Measurements from ENCODE around the gene ALDH1A2. TPM values are rescaled to one million over a fixed set of nuclear protein-coding genes. Genes with fewer than 3 reads are reported as not detected.

Gene ALDH1A2
- total and polyA plus RNA-seq, 8 donors = 1.6 to 6.6 (median 3.4) TPM

GRCh38 chr15:57951328-57951932, 114.1 kb downstream of the ALDH1A2 start:
- DNase-seq = no peak
- TF ChIP-seq, protein P1, sequence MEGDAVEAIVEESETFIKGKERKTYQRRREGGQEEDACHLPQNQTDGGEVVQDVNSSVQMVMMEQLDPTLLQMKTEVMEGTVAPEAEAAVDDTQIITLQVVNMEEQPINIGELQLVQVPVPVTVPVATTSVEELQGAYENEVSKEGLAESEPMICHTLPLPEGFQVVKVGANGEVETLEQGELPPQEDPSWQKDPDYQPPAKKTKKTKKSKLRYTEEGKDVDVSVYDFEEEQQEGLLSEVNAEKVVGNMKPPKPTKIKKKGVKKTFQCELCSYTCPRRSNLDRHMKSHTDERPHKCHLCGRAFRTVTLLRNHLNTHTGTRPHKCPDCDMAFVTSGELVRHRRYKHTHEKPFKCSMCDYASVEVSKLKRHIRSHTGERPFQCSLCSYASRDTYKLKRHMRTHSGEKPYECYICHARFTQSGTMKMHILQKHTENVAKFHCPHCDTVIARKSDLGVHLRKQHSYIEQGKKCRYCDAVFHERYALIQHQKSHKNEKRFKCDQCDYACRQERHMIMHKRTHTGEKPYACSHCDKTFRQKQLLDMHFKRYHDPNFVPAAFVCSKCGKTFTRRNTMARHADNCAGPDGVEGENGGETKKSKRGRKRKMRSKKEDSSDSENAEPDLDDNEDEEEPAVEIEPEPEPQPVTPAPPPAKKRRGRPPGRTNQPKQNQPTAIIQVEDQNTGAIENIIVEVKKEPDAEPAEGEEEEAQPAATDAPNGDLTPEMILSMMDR (IDR thresholded peaks at IDR 0.05) = no peak
- ATAC-seq = no peak
- no peaks in the 10 kb centered on the region for H3K9me3 ChIP-seq
- 79 to 90% methylated on average over 7 of the region's 7 CpGs for WGBS, 2 donors
- no peak overlapping the region for H3K27ac ChIP-seq
- H3K27me3 ChIP-seq = no peaks in the 10 kb centered on the region
- FAIRE-seq = no peak
- intact Hi-C loops (cut with DNase I) = no loop called here
- no peaks in the 10 kb centered on the region for H3K36me3 ChIP-seq
- H3K4me3 ChIP-seq = no peak overlapping the region
- no peaks in the 10 kb centered on the region for H3K4me1 ChIP-seq

- H3K4me1 ChIP-seq = no peaks in the 10 kb centered on the region
- H3K27me3 ChIP-seq = no peaks in the 10 kb centered on the region
- intact Hi-C loops (cut with DNase I) = no loop called here
- H3K27ac ChIP-seq = no peak overlapping the region
- TF ChIP-seq, protein P1 (IDR thresholded peaks at IDR 0.05) = no peak
- H3K9me3 ChIP-seq = no peaks in the 10 kb centered on the region
- FAIRE-seq (no peak), ATAC-seq (peak in 1 of 4 donors; percentile 22), DNase-seq (peak in 1 of 6 donors; percentile 31)
- WGBS, 2 donors = 66 to 72% methylated on average over 8 of the region's 8 CpGs
- H3K36me3 ChIP-seq = no peaks in the 10 kb centered on the region
- no peak overlapping the region for H3K4me3 ChIP-seq
Measured at GRCh38 chr15:57950381-57950946, 115.0 kb downstream of the ALDH1A2 start.

GRCh38 chr15:57949374-57949943, 116.1 kb downstream of the ALDH1A2 start:
- H3K4me1 ChIP-seq = no peaks in the 10 kb centered on the region
- FAIRE-seq (no peak), ATAC-seq (no peak), DNase-seq (no peak)
- H3K9me3 ChIP-seq = no peaks in the 10 kb centered on the region
- H3K27ac ChIP-seq = no peak overlapping the region
- H3K36me3 ChIP-seq = no peaks in the 10 kb centered on the region
- TF ChIP-seq, protein P1 (IDR thresholded peaks at IDR 0.05) = no peak
- WGBS, 2 donors = 86 to 88% methylated on average over 3 of the region's 3 CpGs
- intact Hi-C loops (cut with DNase I) = no loop called here
- no peaks in the 10 kb centered on the region for H3K27me3 ChIP-seq
- H3K4me3 ChIP-seq = no peak overlapping the region

- DNase-seq (no peak), FAIRE-seq (no peak), ATAC-seq (no peak)
- H3K4me3 ChIP-seq = no peak overlapping the region
- H3K36me3 ChIP-seq = no peaks in the 10 kb centered on the region
- no peaks in the 10 kb centered on the region for H3K9me3 ChIP-seq
- no peak overlapping the region for H3K27ac ChIP-seq
- WGBS, 2 donors = 65 to 72% methylated on average over 9 of the region's 9 CpGs
- H3K4me1 ChIP-seq = no peaks in the 10 kb centered on the region
- no peaks in the 10 kb centered on the region for H3K27me3 ChIP-seq
- TF ChIP-seq, protein P1 (IDR thresholded peaks at IDR 0.05) = no peak
- intact Hi-C loops (cut with DNase I) = no loop called here
Measured at GRCh38 chr15:57948351-57949289, 116.9 kb downstream of the ALDH1A2 start.
